ENCODE measurements around the gene ADD1.

The ADD1 gene

GRCh38 chr4:2797545-2798305, 45.9 kb upstream of the ADD1 start:
- no peak for TF ChIP-seq CTCF (IDR thresholded peaks at IDR 0.05; ENCODE audit: insufficient read depth, low read depth, low read length, missing control alignments)
- DNase-seq (ENCODE audit: low read depth), result peak; percentile 6
- H3K4me3 ChIP-seq (ENCODE audit: low read depth, low read length), result 0 out of 2 replicates have a peak overlapping the region, but pooled peaks have one; percentile 82

- TF ChIP-seq CTCF (IDR thresholded peaks at IDR 0.05; ENCODE audit: insufficient read depth, low read depth, low read length, missing control alignments), result no peak
- peak; percentile 75 for DNase-seq (ENCODE audit: low read depth)
- peak overlapping the region; percentile 82 for H3K4me3 ChIP-seq (ENCODE audit: low read depth, low read length)
Observed at GRCh38 chr4:2798399-2799223, 45.0 kb upstream of the ADD1 start.

- TF ChIP-seq CTCF (IDR thresholded peaks at IDR 0.05; ENCODE audit: insufficient read depth, low read depth, low read length, missing control alignments), result no peak
- DNase-seq (ENCODE audit: low read depth), result no peak
- H3K4me3 ChIP-seq (ENCODE audit: low read depth, low read length), result peak overlapping the region; percentile 82
Observed at GRCh38 chr4:2799224-2799911, 44.3 kb upstream of the ADD1 start.

GRCh38 chr4:2799971-2800690, 43.5 kb upstream of the ADD1 start:
- peak overlapping the region; percentile 82 for H3K4me3 ChIP-seq (ENCODE audit: low read depth, low read length)
- TF ChIP-seq CTCF (IDR thresholded peaks at IDR 0.05; ENCODE audit: insufficient read depth, low read depth, low read length, missing control alignments), result no peak
- DNase-seq (ENCODE audit: low read depth), result peak; percentile 46

GRCh38 chr4:2800691-2801596, 42.7 kb upstream of the ADD1 start:
- no peak for TF ChIP-seq CTCF (IDR thresholded peaks at IDR 0.05; ENCODE audit: insufficient read depth, low read depth, low read length, missing control alignments)
- peak; percentile 73 for DNase-seq (ENCODE audit: low read depth)
- peak overlapping the region; percentile 82 for H3K4me3 ChIP-seq (ENCODE audit: low read depth, low read length)

All from GM12865 (cell line).